GM23338 (cell line): ENCODE results near the gene KCNMB1. TPM values are rescaled to one million over a fixed set of nuclear protein-coding genes. Genes with fewer than 3 reads are reported as not detected.

ENCODE experiments used
- ATAC-seq: fragments of 200-7000 bp; cut with Tn5 transposase; 3 replicates; pipeline ENCODE4 v1.9.1; 2020
- DNase-seq: peaks from one replicate; pipeline ENCODE4 v3.0.0-alpha.2; 2015; ENCODE audit warnings: low spot score
- H2AFZ ChIP-seq: fragments of 200-600 bp; sonication (generic); 2 replicates; pipeline ENCODE4 v1.8.0; 2016; ENCODE audit warnings: antibody characterized with exemption, mild to moderate bottlenecking, moderate library complexity
- H3F3A ChIP-seq: fragments of 200-600 bp; sonication (generic); replicated peaks from 2 replicates; pipeline ENCODE4 v1.8.0; 2017; ENCODE audit warnings: antibody characterized with exemption, mixed run types, low read depth
- H3K27ac ChIP-seq: fragments of 200-600 bp; sonication (generic); 2 replicates; pipeline ENCODE4 v1.6.1; 2016; ENCODE audit warnings: low read depth
- H3K27me3 ChIP-seq: fragments of 200-600 bp; sonication (generic); 2 replicates; pipeline ENCODE4 v1.8.0; 2016; ENCODE audit warnings: mild to moderate bottlenecking, mixed run types, moderate library complexity; ENCODE audit not compliant: insufficient read depth
- H3K36me3 ChIP-seq: fragments of 200-600 bp; sonication (generic); 2 replicates; pipeline ENCODE4 v1.8.0; 2016; ENCODE audit warnings: mild to moderate bottlenecking; ENCODE audit not compliant: insufficient read depth
- H3K4me1 ChIP-seq: fragments of 200-600 bp; sonication (generic); 2 replicates; pipeline ENCODE4 v1.8.0; 2016; ENCODE audit warnings: mild to moderate bottlenecking, moderate library complexity; ENCODE audit not compliant: insufficient read depth
- H3K4me2 ChIP-seq: fragments of 200-600 bp; sonication (generic); 2 replicates; pipeline ENCODE4 v1.7.1; 2017; ENCODE audit warnings: mixed run types
- H3K4me3 ChIP-seq: fragments of 200-600 bp; sonication (generic); 2 replicates; pipeline ENCODE4 v1.6.1; 2016; ENCODE audit warnings: mixed run types
- H3K79me2 ChIP-seq: fragments of 200-600 bp; sonication (generic); replicated peaks from 2 replicates; pipeline ENCODE4 v1.8.0; 2017; ENCODE audit warnings: mild to moderate bottlenecking; ENCODE audit not compliant: insufficient read depth
- H3K9me2 ChIP-seq: fragments of 200-600 bp; sonication (generic); 2 replicates; pipeline ENCODE4 v1.8.0; 2017; ENCODE audit not compliant: insufficient read depth
- H4K20me1 ChIP-seq: fragments of 200-600 bp; sonication (generic); replicated peaks from 2 replicates; pipeline ENCODE4 v1.8.0; 2017; ENCODE audit warnings: mild to moderate bottlenecking; ENCODE audit not compliant: insufficient read depth
- H3K27ac Mint-ChIP-seq: 2 replicates; pipeline ENCODE4 v1.8.0; 2020; ENCODE audit warnings: inconsistent platforms, mild to moderate bottlenecking, moderate library complexity, mixed read lengths
- H3K27me3 Mint-ChIP-seq: 3 replicates; pipeline ENCODE4 v1.8.0; 2022; ENCODE audit warnings: low read depth, mild to moderate bottlenecking, moderate library complexity, mixed read lengths, inconsistent platforms; ENCODE audit not compliant: insufficient read depth, poor library complexity
- H3K36me3 Mint-ChIP-seq: 3 replicates; pipeline ENCODE4 v1.8.0; 2021; ENCODE audit warnings: low read depth, mild to moderate bottlenecking, inconsistent platforms, moderate library complexity, mixed read lengths
- H3K4me1 Mint-ChIP-seq: 3 replicates; pipeline ENCODE4 v1.8.0; 2020; ENCODE audit warnings: mild to moderate bottlenecking, inconsistent platforms, mixed read lengths
- H3K4me3 Mint-ChIP-seq: 3 replicates; pipeline ENCODE4 v1.8.0; 2021; ENCODE audit warnings: moderate library complexity, mild to moderate bottlenecking, inconsistent platforms, mixed read lengths
- H3K9me3 Mint-ChIP-seq: 3 replicates; pipeline ENCODE4 v1.8.0; 2020; ENCODE audit warnings: moderate library complexity, mild to moderate bottlenecking, inconsistent platforms, mixed read lengths
- EZH2 ChIP-seq: fragments of 200-600 bp; sonication (generic); IDR thresholded peaks from one replicate; pipeline ENCODE4 v1.8.0; 2017; ENCODE audit warnings: antibody characterized with exemption, mild to moderate bottlenecking, low read depth; ENCODE audit not compliant: unreplicated experiment
- EZH2phosphoT487 ChIP-seq: fragments of 200-600 bp; sonication (generic); IDR thresholded peaks from one replicate; pipeline ENCODE4 v1.8.1; 2018; ENCODE audit warnings: antibody characterized with exemption; ENCODE audit not compliant: unreplicated experiment
- NANOG ChIP-seq: IDR thresholded peaks from 2 replicates; pipeline ENCODE4 v1.6.1; 2016; ENCODE audit warnings: antibody characterized with exemption, borderline replicate concordance
- ZNF114 ChIP-seq: fragments of 250-450 bp; sonication (Bioruptor Pico); IDR thresholded peaks from 2 replicates; pipeline ENCODE4 v1.5.0; 2020; ENCODE audit warnings: mild to moderate bottlenecking, moderate library complexity
- polyA plus RNA-seq: library from polyadenylated mRNA; unstranded; fragments of >200 nt; fragmentation: Nextera tagmentation; extraction: Ambion mirVana; gene quantifications from 2 replicates; pipeline ENCODE4 v1.2.1, GENCODE V29; 2016
- total RNA-seq: library from RNA; depleted of rRNA; stranded (reverse); fragments of >200 nt; shearing (Covaris generic); gene quantifications from 2 replicates; pipeline ENCODE4 v1.2.3, GENCODE V29; 2014
- TF ChIP-seq, protein P1 (sequence below), 2 experiments: fragments of 200-600 bp in 1 of 2; sonication (generic) in 1 of 2; conservative IDR thresholded peaks; 2 replicates each; pipeline versions ENCODE4 v1.5.1 to v1.6.1; 2016 to 2017; ENCODE audit warnings: antibody characterized with exemption in 2 of 2, low read depth in 2 of 2, mild to moderate bottlenecking in 2 of 2, moderate library complexity in 1 of 2
- TF ChIP-seq, protein P2 (sequence below): fragments of 250-450 bp; sonication (Bioruptor Pico); IDR thresholded peaks from 2 replicates; pipeline ENCODE4 v1.5.0; 2020; ENCODE audit warnings: mild to moderate bottlenecking, moderate library complexity

KCNMB1 gene
- total and polyA plus RNA-seq, 2 experiments from 2014 or later, result 0.17 to 0.19 TPM

DNA sequence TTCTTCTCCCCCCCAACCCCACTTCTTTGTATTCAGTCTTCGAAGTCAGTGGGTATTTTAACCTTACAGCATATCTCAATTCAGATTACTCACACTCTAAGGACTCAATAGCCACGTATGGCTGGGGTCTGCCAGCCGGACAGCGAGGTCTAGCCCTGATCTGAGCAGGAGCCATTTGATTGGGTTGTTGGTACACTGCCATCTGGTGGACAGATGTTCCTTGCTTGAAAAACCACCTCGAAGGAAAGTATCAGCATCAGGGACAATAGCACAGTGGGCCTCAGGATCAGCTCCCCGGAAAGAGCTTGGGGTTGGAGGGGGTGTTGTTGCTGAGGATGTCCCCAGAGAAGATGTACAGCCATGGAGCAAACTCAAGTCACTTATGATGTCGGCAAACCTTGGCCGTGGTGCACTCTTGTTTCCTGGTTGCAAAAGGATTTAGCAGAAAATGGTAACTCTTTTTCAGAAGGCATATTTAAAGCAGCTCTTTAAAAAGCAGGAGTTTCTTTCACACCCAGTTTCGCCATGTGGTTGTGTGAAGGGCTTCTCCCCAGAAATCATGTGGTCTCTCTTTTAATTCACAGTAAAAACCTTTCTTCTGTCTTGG, 31.7 kb upstream of the KCNMB1 start (continued):
- TF ChIP-seq ZNF114 (CRISPR knock-in tag) (no peak), EZH2phosphoT487 (no peak), EZH2 (no peak), NANOG (no peak)

DNA sequence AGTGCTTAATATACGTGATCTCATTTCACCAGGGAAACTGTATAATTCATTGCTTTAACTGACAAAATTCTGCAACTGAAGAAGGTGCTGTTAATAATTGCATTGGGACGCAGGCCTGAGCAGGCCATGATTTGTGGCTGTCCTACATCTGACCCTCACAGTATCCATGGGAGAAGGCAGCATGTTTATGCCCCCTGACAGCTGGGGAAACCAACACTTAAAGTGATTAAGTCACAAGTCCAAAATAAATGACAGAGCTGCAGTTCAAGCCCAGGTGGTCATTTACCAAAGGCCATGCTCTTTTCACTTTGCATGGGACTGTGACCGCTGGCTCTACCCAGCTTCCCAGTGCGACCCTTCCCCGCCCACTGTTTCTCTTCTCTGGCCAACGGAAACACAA, 30.5 kb upstream of the KCNMB1 start:
- Mint-ChIP-seq H3K27me3 (peaks cover 10% of the 10 kb centered on the region), H3K4me3 (no peak overlapping the region), H3K27ac (no peak overlapping the region), H3K36me3 (no peaks in the 10 kb centered on the region), H3K9me3 (no peaks in the 10 kb centered on the region), H3K4me1 (peaks cover 8% of the 10 kb centered on the region)
- Histone ChIP-seq H2AFZ (no peak overlapping the region), H3K27ac (no peak overlapping the region), H3K4me3 (no peak overlapping the region), H3K4me1 (no peaks in the 10 kb centered on the region), H3K79me2 (no peaks in the 10 kb centered on the region), H3K27me3 (no peaks in the 10 kb centered on the region), H3K4me2 (no peak overlapping the region), H4K20me1 (no peaks in the 10 kb centered on the region), H3K36me3 (no peaks in the 10 kb centered on the region; the same call in 1 of the 2 replicates), H3F3A (no peaks in the 10 kb centered on the region), H3K9me2 (no peaks in the 10 kb centered on the region)
- ATAC-seq, result no peak
- no peak for DNase-seq
- TF ChIP-seq, protein P1, sequence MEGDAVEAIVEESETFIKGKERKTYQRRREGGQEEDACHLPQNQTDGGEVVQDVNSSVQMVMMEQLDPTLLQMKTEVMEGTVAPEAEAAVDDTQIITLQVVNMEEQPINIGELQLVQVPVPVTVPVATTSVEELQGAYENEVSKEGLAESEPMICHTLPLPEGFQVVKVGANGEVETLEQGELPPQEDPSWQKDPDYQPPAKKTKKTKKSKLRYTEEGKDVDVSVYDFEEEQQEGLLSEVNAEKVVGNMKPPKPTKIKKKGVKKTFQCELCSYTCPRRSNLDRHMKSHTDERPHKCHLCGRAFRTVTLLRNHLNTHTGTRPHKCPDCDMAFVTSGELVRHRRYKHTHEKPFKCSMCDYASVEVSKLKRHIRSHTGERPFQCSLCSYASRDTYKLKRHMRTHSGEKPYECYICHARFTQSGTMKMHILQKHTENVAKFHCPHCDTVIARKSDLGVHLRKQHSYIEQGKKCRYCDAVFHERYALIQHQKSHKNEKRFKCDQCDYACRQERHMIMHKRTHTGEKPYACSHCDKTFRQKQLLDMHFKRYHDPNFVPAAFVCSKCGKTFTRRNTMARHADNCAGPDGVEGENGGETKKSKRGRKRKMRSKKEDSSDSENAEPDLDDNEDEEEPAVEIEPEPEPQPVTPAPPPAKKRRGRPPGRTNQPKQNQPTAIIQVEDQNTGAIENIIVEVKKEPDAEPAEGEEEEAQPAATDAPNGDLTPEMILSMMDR (conservative IDR thresholded peaks at IDR 0.05; ENCODE audit: low read depth in 2 of 2), result no peak
- TF ChIP-seq, protein P2, sequence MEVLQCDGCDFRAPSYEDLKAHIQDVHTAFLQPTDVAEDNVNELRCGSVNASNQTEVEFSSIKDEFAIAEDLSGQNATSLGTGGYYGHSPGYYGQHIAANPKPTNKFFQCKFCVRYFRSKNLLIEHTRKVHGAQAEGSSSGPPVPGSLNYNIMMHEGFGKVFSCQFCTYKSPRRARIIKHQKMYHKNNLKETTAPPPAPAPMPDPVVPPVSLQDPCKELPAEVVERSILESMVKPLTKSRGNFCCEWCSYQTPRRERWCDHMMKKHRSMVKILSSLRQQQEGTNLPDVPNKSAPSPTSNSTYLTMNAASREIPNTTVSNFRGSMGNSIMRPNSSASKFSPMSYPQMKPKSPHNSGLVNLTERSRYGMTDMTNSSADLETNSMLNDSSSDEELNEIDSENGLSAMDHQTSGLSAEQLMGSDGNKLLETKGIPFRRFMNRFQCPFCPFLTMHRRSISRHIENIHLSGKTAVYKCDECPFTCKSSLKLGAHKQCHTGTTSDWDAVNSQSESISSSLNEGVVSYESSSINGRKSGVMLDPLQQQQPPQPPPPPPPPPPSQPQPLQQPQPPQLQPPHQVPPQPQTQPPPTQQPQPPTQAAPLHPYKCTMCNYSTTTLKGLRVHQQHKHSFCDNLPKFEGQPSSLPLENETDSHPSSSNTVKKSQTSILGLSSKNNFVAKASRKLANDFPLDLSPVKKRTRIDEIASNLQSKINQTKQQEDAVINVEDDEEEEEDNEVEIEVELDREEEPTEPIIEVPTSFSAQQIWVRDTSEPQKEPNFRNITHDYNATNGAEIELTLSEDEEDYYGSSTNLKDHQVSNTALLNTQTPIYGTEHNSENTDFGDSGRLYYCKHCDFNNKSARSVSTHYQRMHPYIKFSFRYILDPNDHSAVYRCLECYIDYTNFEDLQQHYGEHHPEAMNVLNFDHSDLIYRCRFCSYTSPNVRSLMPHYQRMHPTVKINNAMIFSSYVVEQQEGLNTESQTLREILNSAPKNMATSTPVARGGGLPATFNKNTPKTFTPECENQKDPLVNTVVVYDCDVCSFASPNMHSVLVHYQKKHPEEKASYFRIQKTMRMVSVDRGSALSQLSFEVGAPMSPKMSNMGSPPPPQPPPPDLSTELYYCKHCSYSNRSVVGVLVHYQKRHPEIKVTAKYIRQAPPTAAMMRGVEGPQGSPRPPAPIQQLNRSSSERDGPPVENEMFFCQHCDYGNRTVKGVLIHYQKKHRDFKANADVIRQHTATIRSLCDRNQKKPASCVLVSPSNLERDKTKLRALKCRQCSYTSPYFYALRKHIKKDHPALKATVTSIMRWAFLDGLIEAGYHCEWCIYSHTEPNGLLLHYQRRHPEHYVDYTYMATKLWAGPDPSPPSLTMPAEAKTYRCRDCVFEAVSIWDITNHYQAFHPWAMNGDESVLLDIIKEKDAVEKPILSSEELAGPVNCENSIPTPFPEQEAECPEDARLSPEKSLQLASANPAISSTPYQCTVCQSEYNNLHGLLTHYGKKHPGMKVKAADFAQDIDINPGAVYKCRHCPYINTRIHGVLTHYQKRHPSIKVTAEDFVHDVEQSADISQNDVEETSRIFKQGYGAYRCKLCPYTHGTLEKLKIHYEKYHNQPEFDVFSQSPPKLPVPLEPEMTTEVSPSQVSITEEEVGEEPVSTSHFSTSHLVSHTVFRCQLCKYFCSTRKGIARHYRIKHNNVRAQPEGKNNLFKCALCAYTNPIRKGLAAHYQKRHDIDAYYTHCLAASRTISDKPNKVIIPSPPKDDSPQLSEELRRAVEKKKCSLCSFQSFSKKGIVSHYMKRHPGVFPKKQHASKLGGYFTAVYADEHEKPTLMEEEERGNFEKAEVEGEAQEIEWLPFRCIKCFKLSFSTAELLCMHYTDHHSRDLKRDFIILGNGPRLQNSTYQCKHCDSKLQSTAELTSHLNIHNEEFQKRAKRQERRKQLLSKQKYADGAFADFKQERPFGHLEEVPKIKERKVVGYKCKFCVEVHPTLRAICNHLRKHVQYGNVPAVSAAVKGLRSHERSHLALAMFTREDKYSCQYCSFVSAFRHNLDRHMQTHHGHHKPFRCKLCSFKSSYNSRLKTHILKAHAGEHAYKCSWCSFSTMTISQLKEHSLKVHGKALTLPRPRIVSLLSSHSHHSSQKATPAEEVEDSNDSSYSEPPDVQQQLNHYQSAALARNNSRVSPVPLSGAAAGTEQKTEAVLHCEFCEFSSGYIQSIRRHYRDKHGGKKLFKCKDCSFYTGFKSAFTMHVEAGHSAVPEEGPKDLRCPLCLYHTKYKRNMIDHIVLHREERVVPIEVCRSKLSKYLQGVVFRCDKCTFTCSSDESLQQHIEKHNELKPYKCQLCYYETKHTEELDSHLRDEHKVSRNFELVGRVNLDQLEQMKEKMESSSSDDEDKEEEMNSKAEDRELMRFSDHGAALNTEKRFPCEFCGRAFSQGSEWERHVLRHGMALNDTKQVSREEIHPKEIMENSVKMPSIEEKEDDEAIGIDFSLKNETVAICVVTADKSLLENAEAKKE (CRISPR knock-in tag), result no peak
